ENCODE measurements around the gene POU6F2.
"Not testable (repeated sequence)": the region's sequence is repeated elsewhere in the genome, so short reads cannot be mapped to it uniquely, and the experiment has no call there.

DNA sequence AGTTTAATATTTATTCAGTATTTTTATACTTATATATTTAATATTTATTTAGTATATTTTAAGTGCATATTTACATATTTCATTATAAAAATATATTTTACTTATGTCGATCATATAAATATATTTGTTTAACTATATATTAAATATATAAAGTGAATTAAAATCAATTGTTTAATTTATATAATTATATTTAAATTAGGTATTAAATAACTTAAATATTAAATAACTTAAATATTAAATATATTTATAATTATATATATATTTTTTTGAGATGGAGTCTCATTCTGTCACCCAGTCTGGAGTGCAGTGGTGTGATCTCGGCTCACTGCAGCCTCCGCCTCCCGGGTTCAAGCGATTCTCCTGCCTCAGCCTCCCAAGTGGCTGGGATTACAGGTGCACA, 399.2 kb downstream of the POU6F2 start:
- TF ChIP-seq, protein P1, sequence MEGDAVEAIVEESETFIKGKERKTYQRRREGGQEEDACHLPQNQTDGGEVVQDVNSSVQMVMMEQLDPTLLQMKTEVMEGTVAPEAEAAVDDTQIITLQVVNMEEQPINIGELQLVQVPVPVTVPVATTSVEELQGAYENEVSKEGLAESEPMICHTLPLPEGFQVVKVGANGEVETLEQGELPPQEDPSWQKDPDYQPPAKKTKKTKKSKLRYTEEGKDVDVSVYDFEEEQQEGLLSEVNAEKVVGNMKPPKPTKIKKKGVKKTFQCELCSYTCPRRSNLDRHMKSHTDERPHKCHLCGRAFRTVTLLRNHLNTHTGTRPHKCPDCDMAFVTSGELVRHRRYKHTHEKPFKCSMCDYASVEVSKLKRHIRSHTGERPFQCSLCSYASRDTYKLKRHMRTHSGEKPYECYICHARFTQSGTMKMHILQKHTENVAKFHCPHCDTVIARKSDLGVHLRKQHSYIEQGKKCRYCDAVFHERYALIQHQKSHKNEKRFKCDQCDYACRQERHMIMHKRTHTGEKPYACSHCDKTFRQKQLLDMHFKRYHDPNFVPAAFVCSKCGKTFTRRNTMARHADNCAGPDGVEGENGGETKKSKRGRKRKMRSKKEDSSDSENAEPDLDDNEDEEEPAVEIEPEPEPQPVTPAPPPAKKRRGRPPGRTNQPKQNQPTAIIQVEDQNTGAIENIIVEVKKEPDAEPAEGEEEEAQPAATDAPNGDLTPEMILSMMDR (IDR thresholded peaks at IDR 0.05) = not testable (repeated sequence)
- not testable (repeated sequence) for TF ChIP-seq ZFX (IDR thresholded peaks at IDR 0.05; ENCODE audit: borderline replicate concordance)

All from 22Rv1 (cell line).